ENCODE data around the gene SALL4.
"Not testable (repeated sequence)": the region's sequence is repeated elsewhere in the genome, so short reads cannot be mapped to it uniquely, and the experiment has no call there.

SALL4 gene

DNA sequence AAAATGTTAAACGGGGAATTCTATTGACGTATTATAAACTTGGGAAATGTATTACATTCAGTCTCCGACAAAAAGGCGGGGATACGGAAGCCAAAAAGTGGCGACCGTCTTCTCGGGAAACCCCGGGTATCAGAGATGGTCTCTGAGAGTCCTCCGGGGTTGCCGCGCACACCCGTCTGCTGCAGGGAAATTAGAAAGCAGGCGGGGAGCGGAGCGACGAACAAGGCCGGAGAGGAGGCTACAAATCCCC lies 1.5 kb downstream of the SALL4 start:
- H3K9me3 ChIP-seq (replicated peaks; ENCODE audit: low read length): no peaks in the 10 kb centered on the region
- peak overlapping the region; percentile 57 for H3K4me3 ChIP-seq (ENCODE audit: low read length)
- H3K9ac ChIP-seq (ENCODE audit: low read depth, low read length): no peak overlapping the region
- peak overlapping the region; percentile 67 for H3K4me2 ChIP-seq (ENCODE audit: low read length)
- peaks cover 86% of the 10 kb centered on the region for H3K27me3 ChIP-seq (ENCODE audit: control insufficient read depth, insufficient read depth, low read length)
- H3K4me1 ChIP-seq (ENCODE audit: control insufficient read depth, insufficient read depth, low read length): peaks cover 11% of the 10 kb centered on the region
- H3K36me3 ChIP-seq (ENCODE audit: insufficient read depth, low read length): no peaks in the 10 kb centered on the region

DNA sequence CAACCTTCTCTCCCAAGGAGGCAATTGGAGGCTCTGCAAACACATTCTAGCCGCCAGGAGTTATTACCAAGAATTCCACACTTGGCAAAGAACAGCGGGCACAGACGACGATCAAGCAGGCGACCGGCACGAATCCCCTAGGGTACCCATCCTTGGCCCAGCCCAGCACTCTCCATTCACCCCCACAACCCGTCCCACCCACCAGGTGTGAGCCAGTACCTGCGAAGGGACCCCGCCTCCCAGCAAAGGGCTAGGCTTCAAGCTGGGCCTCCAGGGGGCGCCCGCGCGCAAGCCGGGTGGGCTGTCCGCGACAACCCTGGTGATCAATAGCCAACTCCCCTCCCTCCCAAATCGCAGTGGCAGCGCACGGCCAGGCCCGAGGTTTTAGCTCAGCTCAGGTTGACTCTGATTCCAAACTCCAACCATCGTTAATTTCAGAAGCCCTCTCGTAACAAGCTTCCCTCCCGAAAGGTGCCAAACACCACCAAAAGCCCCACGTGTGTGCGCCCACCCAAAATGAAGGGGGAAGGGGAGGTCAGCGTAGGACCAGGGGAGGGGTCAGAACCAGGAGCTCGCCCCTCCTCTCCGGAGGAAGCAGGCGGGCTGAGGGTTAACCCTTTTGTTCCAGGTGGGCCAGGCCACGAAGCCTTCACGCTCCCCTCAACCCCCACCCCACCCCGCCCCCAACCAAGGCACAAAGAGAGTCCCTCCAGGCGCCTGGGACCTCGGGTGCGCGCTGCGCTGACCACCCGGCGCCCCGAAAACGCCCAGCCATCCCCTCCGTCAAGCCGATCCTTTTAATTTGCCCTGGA lies 2.1 kb downstream of the SALL4 start:
- Histone ChIP-seq H3K9me3 (replicated peaks; ENCODE audit: low read length) (no peaks in the 10 kb centered on the region), H3K4me1 (ENCODE audit: control insufficient read depth, insufficient read depth, low read length) (peaks cover 11% of the 10 kb centered on the region), H3K27me3 (ENCODE audit: control insufficient read depth, insufficient read depth, low read length) (peaks cover 83% of the 10 kb centered on the region), H3K4me3 (ENCODE audit: low read length) (peak overlapping the region; percentile 57), H3K36me3 (ENCODE audit: insufficient read depth, low read length) (no peaks in the 10 kb centered on the region), H3K9ac (ENCODE audit: low read depth, low read length) (no peak overlapping the region), H3K4me2 (ENCODE audit: low read length) (peak overlapping the region; percentile 69)

DNA sequence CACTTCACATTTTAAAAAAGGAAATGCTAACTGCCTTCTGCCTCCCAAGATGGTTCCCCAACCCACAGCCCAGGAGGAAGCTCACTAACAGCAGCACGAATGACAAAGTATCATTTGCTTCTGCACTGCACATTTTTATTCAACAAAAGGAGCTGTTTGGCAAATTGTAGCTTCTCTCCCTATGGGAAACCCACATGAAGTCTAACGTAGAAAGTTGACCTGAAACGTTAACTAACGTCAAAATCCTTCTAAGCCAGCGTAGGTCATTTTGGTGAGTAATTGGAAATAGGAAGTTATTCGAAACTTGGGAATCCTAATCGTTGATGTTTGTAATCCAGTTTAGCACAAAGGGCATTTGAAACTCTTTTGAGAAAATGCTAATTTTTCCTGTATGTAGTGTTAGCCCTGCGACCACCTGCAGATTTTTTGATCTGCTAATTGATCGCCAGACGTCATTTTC lies 2.9 kb downstream of the SALL4 start:
- H3K36me3 ChIP-seq (ENCODE audit: insufficient read depth, low read length): no peaks in the 10 kb centered on the region
- H3K4me1 ChIP-seq (ENCODE audit: control insufficient read depth, insufficient read depth, low read length): peaks cover 11% of the 10 kb centered on the region
- no peak overlapping the region for H3K9ac ChIP-seq (ENCODE audit: low read depth, low read length)
- peaks cover 84% of the 10 kb centered on the region for H3K27me3 ChIP-seq (ENCODE audit: control insufficient read depth, insufficient read depth, low read length)
- no peak overlapping the region for H3K4me2 ChIP-seq (ENCODE audit: low read length)
- H3K9me3 ChIP-seq (replicated peaks; ENCODE audit: low read length): no peaks in the 10 kb centered on the region
- H3K4me3 ChIP-seq (ENCODE audit: low read length): no peak overlapping the region

DNA sequence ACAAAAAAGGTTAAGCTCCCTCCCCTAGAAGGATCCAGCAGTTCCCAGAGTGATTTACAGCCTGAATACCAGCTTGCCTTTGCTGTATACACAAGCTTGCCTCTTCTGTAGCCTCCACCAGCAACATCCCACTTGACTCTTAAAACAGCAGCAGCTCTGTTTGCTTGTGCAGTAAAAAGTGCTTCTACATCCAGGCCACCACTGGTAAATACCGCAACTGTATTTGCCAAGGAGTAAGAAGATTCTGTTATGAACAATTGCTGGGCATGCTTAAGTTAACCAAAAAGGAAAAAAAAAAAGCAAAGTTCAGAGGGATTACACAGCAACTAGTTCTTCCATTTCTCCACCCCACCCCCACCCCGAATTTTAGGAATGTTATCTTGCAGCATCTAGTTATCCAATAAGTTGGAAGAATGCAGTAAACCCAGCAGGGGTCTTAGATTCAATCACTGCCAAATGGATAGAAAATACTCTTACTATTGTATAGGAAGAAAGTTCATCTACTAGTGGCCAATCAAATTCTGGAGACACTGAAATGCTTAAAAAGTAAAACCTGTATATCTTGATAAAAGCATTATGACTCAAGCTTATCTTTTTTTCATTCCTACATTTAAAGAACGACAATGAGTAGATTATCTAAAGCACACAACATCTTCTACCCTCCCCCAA lies 4.8 kb downstream of the SALL4 start:
- no peak overlapping the region for H3K4me3 ChIP-seq (ENCODE audit: low read length)
- H3K36me3 ChIP-seq (ENCODE audit: insufficient read depth, low read length): no peaks in the 10 kb centered on the region
- no peak overlapping the region for H3K9ac ChIP-seq (ENCODE audit: low read depth, low read length)
- no peaks in the 10 kb centered on the region for H3K9me3 ChIP-seq (replicated peaks; ENCODE audit: low read length)
- no peak overlapping the region for H3K4me2 ChIP-seq (ENCODE audit: low read length)
- peaks cover 83% of the 10 kb centered on the region for H3K27me3 ChIP-seq (ENCODE audit: control insufficient read depth, insufficient read depth, low read length)
- H3K4me1 ChIP-seq (ENCODE audit: control insufficient read depth, insufficient read depth, low read length): peaks cover 11% of the 10 kb centered on the region

DNA sequence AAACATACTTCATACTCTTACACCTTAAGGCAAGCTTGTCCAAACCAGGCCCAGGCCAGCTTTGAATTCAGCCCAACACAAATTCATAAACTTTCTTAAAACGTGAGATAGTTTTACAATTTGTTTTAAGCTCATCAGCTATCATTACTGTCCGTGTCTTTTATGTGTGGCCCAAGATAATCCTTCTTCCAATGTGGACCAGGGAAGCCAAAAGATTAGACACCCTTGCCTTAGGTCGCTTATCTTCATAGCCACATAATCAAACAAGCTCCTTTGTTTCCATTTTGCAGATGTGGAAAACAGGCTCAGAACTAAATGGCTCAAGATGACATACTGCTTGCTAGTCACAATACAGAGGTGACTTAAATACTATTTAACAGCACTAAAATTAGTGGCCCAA lies 6.0 kb downstream of the SALL4 start:
- Histone ChIP-seq H3K9ac (ENCODE audit: low read depth, low read length) (no peak overlapping the region), H3K36me3 (ENCODE audit: insufficient read depth, low read length) (no peaks in the 10 kb centered on the region), H3K27me3 (ENCODE audit: control insufficient read depth, insufficient read depth, low read length) (peaks cover 72% of the 10 kb centered on the region), H3K9me3 (replicated peaks; ENCODE audit: low read length) (no peaks in the 10 kb centered on the region), H3K4me3 (ENCODE audit: low read length) (no peak overlapping the region), H3K4me2 (ENCODE audit: low read length) (no peak overlapping the region), H3K4me1 (ENCODE audit: control insufficient read depth, insufficient read depth, low read length) (peaks cover 11% of the 10 kb centered on the region)

DNA sequence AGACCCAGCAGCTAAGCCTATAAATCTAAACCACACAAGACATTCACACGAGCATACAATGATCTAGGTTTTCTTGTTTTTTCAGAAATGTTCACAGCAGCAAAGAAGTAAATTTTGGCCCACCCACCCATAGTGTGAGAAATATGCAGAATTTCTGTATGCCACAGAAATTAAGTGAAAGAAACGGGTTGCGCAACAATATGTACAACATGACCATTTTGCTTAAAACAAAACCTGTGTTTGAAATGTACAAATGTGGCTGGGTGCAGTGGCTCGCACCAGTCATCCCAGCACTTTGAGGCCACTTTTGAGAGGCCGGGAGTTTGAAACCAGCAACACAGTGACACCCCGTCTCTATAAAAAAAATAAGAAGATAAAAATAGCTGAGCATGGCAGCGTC lies 9.4 kb downstream of the SALL4 start:
- H3K36me3 ChIP-seq (ENCODE audit: insufficient read depth, low read length): no peaks in the 10 kb centered on the region
- peaks cover 53% of the 10 kb centered on the region for H3K27me3 ChIP-seq (ENCODE audit: control insufficient read depth, insufficient read depth, low read length)
- no peak overlapping the region for H3K4me2 ChIP-seq (ENCODE audit: low read length)
- H3K4me1 ChIP-seq (ENCODE audit: control insufficient read depth, insufficient read depth, low read length): no peaks in the 10 kb centered on the region
- H3K4me3 ChIP-seq (ENCODE audit: low read length): no peak overlapping the region
- H3K9me3 ChIP-seq (replicated peaks; ENCODE audit: low read length): no peaks in the 10 kb centered on the region
- H3K9ac ChIP-seq (ENCODE audit: low read depth, low read length): no peak overlapping the region

DNA sequence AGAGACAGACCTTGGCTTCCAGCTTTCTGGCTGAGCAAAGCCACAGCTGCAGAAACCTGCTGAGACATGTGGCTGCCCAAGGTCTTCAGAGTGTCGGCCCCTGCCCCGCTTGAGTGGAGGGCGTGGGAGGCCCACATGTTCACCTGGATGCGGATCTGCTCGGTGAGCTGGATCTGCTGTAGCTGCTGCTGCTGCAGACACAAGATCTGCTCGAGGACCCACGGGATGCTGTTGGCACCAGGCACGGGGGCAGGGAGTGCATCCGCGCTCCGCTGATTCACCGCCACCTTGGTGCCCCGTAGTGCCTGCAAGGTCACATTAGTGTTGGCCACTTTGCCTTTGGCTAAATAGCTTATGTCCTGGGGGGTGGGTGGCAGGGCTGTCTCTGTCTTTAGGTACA lies 10.7 kb downstream of the SALL4 start:
- H3K9me3 ChIP-seq (replicated peaks; ENCODE audit: low read length): no peaks in the 10 kb centered on the region
- no peak overlapping the region for H3K4me3 ChIP-seq (ENCODE audit: low read length)
- no peak overlapping the region for H3K9ac ChIP-seq (ENCODE audit: low read depth, low read length)
- no peak overlapping the region for H3K4me2 ChIP-seq (ENCODE audit: low read length)
- no peaks in the 10 kb centered on the region for H3K4me1 ChIP-seq (ENCODE audit: control insufficient read depth, insufficient read depth, low read length)
- H3K36me3 ChIP-seq (ENCODE audit: insufficient read depth, low read length): no peaks in the 10 kb centered on the region
- H3K27me3 ChIP-seq (ENCODE audit: control insufficient read depth, insufficient read depth, low read length): peaks cover 40% of the 10 kb centered on the region

DNA sequence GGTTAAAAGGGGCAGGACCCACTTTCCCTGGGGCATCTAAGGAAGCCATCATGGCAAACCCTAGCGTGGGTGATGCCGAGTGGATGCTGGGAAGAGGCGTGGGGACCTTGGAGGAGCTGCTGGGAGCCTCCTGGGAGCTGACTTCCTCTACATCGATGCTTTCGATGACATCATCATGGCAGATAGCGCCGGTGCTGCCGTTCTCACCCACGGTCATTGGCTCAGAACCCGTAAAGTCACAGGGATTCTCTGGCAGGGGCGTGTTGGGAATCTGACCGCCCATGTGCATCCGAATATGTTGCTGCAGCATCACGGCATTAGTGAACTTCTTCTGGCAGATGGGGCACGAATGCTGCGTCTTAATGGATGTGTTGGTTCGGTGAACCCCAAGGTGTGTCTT lies 12.1 kb downstream of the SALL4 start:
- H3K27me3 ChIP-seq (ENCODE audit: control insufficient read depth, insufficient read depth, low read length): peaks cover 34% of the 10 kb centered on the region
- no peaks in the 10 kb centered on the region for H3K4me1 ChIP-seq (ENCODE audit: control insufficient read depth, insufficient read depth, low read length)
- no peak overlapping the region for H3K4me2 ChIP-seq (ENCODE audit: low read length)
- no peak overlapping the region for H3K9ac ChIP-seq (ENCODE audit: low read depth, low read length)
- H3K9me3 ChIP-seq (replicated peaks; ENCODE audit: low read length): no peaks in the 10 kb centered on the region
- H3K36me3 ChIP-seq (ENCODE audit: insufficient read depth, low read length): no peaks in the 10 kb centered on the region
- H3K4me3 ChIP-seq (ENCODE audit: low read length): no peak overlapping the region

DNA sequence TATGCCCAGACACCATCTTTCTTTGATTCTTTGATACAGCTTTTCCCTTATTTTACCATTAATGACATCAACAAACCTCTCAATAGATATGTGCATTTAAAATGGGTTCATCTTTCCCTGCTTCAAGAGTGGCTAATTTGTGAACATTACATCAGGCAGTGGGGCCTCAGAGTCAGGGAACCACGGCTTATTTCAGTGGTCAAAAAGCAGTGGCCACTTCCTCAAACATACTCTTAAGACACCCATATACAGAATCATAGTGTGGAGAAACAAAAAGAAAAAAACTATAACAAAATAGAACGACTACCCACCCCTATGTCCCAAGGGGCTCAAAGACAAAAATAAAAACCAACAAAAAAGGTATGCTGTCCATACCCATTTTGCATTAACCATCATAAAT lies 12.9 kb downstream of the SALL4 start:
- Histone ChIP-seq H3K4me1 (ENCODE audit: control insufficient read depth, insufficient read depth, low read length) (no peaks in the 10 kb centered on the region), H3K9ac (ENCODE audit: low read depth, low read length) (no peak overlapping the region), H3K9me3 (replicated peaks; ENCODE audit: low read length) (no peaks in the 10 kb centered on the region), H3K4me3 (ENCODE audit: low read length) (no peak overlapping the region), H3K27me3 (ENCODE audit: control insufficient read depth, insufficient read depth, low read length) (peaks cover 32% of the 10 kb centered on the region), H3K4me2 (ENCODE audit: low read length) (no peak overlapping the region), H3K36me3 (ENCODE audit: insufficient read depth, low read length) (no peaks in the 10 kb centered on the region)

DNA sequence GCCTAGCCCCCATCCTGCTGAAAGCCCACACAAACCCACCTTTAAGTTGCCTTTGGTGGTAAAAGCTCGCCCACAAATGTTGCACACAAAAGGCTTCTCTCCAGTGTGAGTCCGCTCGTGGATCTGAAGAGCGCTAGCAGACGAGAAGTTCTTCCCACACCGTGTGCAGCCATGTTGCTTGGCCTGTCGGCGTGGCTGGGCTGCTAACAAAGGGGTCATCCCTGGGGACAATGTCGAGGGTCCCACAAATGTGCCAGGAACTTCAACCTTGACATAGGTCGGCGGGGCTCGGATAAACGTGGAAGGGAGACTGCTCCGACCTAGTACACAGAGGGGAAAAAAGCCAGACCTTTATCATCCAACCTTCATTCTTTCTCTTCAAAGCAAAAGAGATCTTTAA lies 13.5 kb downstream of the SALL4 start:
- Histone ChIP-seq H3K4me1 (ENCODE audit: control insufficient read depth, insufficient read depth, low read length) (no peaks in the 10 kb centered on the region), H3K4me3 (ENCODE audit: low read length) (no peak overlapping the region), H3K4me2 (ENCODE audit: low read length) (no peak overlapping the region), H3K27me3 (ENCODE audit: control insufficient read depth, insufficient read depth, low read length) (peaks cover 31% of the 10 kb centered on the region), H3K36me3 (ENCODE audit: insufficient read depth, low read length) (no peaks in the 10 kb centered on the region), H3K9me3 (replicated peaks; ENCODE audit: low read length) (no peaks in the 10 kb centered on the region), H3K9ac (ENCODE audit: low read depth, low read length) (no peak overlapping the region)

DNA sequence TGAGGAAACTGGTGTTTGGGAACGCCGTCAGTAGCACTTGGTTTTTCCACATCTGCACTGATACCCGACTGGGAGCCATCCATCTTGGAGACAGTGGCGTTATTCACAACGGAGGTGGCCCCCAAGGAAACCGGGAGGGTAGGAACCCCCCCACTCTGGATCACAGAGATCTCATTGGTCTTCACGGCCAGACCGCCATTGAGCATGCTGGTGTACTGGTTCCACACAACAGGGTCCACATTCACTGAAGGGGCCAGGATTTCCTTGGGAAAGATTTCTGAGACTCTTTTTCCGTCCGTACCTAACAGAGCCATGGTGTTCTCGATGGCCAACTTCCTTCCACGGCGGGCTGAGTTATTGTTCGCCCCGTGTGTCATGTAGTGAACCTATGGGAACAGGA lies 18.0 kb downstream of the SALL4 start:
- Histone ChIP-seq H3K27me3 (ENCODE audit: control insufficient read depth, insufficient read depth, low read length) (peaks cover 18% of the 10 kb centered on the region), H3K9me3 (replicated peaks; ENCODE audit: low read length) (no peaks in the 10 kb centered on the region), H3K4me2 (ENCODE audit: low read length) (no peak overlapping the region), H3K4me1 (ENCODE audit: control insufficient read depth, insufficient read depth, low read length) (no peaks in the 10 kb centered on the region), H3K9ac (ENCODE audit: low read depth, low read length) (no peak overlapping the region), H3K4me3 (ENCODE audit: low read length) (no peak overlapping the region), H3K36me3 (ENCODE audit: insufficient read depth, low read length) (no peaks in the 10 kb centered on the region)

DNA sequence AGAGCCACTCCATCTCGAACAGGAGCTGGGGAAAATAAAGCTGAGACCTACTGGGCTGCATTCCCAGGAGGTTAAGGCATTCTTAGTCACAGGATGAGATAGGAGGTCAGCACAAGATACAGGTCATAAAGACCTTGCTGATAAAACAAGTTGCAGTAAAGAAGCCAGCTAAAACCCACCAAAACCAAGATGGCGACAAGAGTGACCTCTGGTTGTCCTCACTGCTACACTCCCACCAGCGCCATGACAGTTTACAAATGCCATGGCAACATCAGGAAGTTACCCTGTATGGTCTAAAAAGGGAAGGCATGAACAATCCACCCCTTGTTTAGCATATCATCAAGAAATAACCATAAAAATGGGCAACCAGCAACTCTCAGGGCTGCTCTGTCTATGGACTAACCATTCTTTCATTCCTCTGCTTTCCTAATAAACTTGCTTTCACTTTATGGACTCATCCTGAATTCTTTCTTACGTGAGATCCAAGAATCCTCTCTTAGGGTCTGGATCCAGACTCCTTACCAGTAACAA lies 24.0 kb downstream of the SALL4 start:
- H3K9me3 ChIP-seq (replicated peaks; ENCODE audit: low read length); H3K9ac ChIP-seq (ENCODE audit: low read depth, low read length); H3K4me3 ChIP-seq (ENCODE audit: low read length); H3K27me3 ChIP-seq (ENCODE audit: control insufficient read depth, insufficient read depth, low read length); H3K4me2 ChIP-seq (ENCODE audit: low read length); H3K36me3 ChIP-seq (ENCODE audit: insufficient read depth, low read length); H3K4me1 ChIP-seq (ENCODE audit: control insufficient read depth, insufficient read depth, low read length): not testable (repeated sequence)
